GM10266 (cell line): Measurements from ENCODE around the gene GRK5.

ENCODE experiments used
- DNase-seq: peaks from one replicate; pipeline ENCODE4 v3.0.0; 2012; ENCODE audit errors: extremely low spot score
- CTCF ChIP-seq: IDR thresholded peaks from 2 replicates; pipeline ENCODE4 v1.5.1; 2012; ENCODE audit warnings: mild to moderate bottlenecking, low read depth; ENCODE audit not compliant: control insufficient read depth, insufficient read depth; ENCODE audit errors: missing control alignments

GRK5 gene

DNA sequence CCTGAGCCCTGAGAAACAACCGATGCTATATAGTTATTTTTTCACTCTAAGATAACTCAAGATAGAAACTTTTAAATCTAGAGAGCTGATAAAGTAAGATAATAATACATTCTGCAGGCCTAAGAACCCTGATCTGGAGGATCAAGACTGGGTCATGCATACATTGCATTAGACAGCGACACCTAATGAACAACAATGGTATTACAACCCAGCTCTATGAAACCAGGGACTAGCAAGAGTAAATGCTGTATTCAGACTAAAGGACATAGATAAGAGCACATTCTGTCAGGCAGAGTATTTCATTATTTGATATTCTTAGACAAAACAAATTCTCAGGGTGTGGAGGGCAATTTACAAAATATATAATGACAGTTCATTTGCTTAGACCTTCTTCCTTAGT, 148.6 kb downstream of the GRK5 start:
- DNase-seq, result no peak
- TF ChIP-seq CTCF, result no peak

GRCh38 chr10:119357412-119358151, 150.2 kb downstream of the GRK5 start:
- no peak for DNase-seq
- no peak for TF ChIP-seq CTCF

- TF ChIP-seq CTCF, result no peak
- no peak for DNase-seq
These were observed 150.8 kb downstream of the GRK5 start for GRCh38 chr10:119358152-119358512.

GRCh38 chr10:119358567-119358966, 151.2 kb downstream of the GRK5 start:
- TF ChIP-seq CTCF, result no peak
- no peak for DNase-seq

DNA sequence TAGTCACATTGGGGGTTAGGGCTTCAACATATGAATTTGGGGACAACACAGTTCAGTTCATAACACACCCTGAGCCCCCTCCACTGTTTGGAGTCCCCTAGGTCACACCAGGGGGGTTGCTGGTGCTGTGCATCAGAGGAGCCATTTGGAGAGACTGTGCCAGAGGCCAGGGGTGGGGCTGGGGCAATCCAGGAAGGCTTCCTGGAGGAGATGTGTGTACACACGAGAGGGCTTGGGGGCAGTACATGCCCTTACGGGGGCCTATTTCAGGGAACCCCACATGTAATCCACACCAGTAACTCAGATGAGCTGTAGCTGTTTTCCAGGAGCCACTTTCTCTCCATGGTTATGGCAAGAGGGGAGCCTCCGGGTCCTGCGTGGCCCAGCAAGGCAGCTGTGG, 151.7 kb downstream of the GRK5 start:
- no peak for DNase-seq
- TF ChIP-seq CTCF, result no peak

GRCh38 chr10:119360181-119360921, 153.0 kb downstream of the GRK5 start:
- TF ChIP-seq CTCF, result no peak
- no peak for DNase-seq

DNA sequence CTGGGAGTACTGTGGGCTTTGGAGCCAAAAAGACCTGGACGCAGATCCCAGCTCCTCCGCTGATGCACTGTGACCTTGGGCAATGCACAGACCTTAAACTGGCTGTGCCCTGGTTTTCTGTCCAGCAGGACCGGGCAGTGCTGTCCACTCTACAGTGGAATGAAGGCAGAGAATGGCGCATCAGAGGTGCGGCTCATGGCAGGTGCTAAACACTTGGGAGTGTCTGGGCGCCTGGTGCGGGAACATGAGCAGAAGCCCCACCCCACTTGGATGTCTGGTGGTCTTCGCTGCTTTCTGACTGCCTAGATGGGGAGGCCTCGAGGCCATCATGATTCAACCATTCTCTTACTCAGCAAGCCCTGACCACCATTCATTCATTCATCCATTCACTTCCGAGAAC, 153.7 kb downstream of the GRK5 start:
- no peak for TF ChIP-seq CTCF
- no peak for DNase-seq
